HG02840 (cell line): ENCODE measurements around the gene NTSR1.

Experiments used
- ATAC-seq: cut with Tn5 transposase; IDR thresholded peaks from one replicate; pipeline ENCODE4 v1.9.1; 2021; ENCODE audit warnings: mild to moderate bottlenecking, moderate library complexity, moderate number of reproducible peaks; ENCODE audit not compliant: unreplicated experiment, low FRiP score

Gene NTSR1

DNA sequence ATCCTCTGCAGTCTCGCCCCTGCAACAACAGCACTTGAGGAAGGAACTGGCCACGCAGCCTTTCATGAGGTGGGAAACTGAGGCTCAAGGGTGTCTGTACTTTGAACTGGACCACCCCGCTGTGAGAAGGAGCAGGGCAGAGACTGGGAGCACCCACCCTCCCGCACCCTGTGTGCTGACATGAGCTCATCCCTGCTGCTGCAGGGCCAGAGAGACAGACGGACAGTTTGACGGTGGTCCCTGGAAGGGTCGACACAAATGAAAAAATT, 70.7 kb downstream of the NTSR1 start:
- no peak for ATAC-seq

DNA sequence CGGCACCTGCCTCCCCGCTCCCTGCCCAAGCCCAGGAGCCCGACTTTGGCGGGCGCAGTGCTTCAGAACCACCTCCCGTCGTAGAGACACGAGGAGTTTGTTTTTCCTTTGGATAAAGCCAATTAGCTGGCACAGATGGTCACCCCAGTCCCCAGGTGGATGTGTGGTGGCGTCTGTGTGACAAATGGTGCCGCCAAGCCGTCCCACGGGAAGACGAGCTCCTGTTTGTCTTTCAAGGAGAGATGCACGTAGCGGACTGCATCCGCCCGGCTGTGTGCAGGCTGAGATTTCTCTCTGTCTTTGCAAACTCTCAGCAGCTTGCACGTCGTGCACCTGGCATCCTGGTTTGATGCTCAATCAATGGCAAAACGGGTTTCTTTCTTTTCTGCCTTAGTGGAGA, 71.6 kb downstream of the NTSR1 start:
- no peak for ATAC-seq

DNA sequence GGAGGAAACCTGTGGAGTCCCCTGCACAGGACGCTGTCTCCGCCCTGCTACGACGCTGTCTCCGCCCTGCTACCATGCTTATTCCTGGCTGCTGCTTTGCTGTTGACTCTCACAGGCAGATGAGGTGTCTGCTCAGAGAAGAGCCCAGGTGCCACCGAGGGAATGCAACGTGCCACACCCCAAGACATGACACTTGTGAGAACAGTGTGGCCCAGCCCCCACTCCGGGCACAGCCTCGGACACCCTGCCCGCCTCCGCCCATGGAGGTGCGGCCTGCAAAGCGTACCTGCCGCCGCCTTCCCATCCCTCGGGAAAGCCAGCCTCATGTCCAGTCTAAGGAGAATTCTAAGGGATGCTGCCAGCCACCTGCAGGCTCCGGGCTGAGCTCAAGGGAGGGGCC, 72.1 kb downstream of the NTSR1 start:
- ATAC-seq, result no peak

DNA sequence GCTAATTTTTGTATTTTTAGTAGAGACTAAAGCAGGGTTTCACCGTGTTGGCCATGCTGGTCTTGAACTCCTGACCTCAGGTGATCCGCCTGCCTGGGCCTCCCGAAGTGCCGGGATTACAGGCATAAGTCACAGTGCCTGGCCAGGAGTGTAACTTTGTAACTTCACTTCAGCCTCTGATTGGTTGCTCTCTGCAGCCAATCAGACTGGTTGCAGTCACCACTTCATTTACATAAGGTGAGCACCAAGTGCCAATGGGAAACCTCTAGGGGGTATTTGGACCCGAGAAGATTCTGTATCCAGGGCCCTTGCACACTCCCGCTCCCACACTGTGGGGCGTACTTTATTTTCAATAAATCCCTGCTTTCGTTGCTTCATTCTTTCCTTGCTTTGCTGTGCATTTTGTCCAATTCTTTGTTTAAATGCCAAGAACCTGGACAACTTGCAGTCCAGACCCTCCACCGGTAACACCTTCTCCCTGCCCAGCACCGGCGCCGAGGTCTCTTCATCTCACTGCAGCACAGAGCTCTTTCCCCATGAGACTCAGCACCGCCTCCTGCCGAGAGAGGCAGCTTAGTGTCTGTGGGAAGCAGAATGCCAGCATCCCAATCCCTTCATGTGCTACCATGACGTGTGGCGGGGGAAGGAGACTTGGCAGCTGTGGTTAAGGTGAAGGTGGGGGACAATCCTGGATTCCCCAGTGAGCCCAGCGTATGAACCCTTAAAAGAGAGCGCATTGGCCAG, 73.7 kb downstream of the NTSR1 start:
- ATAC-seq, result no peak

DNA sequence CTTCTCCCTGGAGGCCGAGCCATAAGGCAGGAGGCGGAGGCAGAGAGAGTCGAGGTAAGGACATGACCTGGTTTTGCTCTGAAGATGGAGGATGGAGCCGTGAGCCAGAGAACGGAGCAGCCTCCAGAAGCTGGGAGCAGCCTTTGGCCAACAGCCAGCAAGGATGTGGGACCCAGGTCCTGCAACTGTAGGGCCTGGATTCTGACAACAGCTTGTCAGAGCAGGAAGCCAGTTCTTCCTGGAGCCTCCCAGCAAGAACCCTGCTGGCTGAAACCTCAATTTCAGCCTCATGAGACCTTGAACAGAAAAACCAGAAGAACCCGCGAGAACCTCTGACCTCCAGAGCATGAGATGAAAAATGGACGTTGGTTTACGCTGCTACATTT, 74.2 kb downstream of the NTSR1 start:
- no peak for ATAC-seq

GRCh38 chr20:62784497-62784896, 75.9 kb downstream of the NTSR1 start:
- ATAC-seq, result no peak

- ATAC-seq, result no peak
Measured at GRCh38 chr20:62785393-62785792, 76.8 kb downstream of the NTSR1 start.

DNA sequence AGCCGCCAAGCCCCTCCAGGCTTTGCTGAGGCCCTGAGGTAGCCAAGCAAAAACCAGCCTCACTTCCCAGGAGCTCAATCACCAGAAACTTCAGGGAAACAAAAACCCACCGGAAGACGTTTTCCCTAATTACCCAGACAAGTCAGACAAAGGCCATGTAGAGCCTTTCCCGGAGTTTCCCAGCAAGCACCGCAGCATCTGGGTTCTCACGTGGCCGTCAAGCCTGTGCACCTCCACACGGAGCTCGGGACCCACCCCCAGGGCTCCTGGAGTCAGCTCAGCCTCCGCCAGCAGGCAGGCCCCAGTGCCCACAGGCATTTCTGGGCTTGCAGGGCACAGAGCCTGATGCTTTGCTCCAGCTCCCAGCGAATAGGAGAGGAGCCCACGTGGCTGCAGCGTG, 77.5 kb downstream of the NTSR1 start:
- no peak for ATAC-seq

DNA sequence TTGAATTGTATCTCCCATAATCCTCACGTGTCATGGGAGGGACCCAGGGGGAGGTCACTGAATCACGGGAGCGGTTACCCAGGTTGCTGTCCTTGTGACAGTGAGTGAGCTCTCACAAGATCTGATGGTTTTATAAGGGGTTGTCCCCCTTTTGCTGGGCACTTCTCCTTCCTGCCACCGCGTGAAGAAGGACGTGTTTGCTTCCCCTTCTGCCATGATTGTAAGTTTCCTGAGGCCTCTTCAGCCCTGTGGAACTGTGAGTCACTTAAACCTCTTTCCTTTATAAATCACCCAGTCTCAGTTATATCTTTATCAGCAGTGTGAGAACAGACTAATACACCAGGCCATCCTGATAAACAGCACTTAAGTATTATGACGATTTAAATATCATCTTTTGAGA, 78.7 kb downstream of the NTSR1 start:
- ATAC-seq, result no peak

DNA sequence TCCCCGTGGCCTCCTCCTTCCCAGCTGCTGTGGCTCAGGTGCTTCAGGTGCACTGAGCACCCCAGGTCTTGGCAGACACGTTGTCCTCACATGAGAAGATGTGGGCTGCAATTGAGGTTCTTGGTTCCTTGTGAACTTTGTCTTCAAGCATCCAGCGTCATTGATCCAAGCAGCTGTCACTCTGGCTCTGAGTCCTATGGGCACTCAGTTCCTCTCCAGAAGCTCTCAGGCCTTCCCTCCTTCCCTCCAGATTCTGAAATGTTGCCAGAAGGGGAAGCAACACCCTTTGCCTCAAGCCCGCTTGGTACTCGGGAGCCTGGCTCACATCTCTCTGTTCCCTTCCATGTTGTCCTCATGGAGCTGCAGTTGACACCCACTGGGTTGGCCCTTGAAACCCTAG, 79.2 kb downstream of the NTSR1 start:
- ATAC-seq, result no peak

- no peak for ATAC-seq
Measured at GRCh38 chr20:62788607-62789006, 80.0 kb downstream of the NTSR1 start.

DNA sequence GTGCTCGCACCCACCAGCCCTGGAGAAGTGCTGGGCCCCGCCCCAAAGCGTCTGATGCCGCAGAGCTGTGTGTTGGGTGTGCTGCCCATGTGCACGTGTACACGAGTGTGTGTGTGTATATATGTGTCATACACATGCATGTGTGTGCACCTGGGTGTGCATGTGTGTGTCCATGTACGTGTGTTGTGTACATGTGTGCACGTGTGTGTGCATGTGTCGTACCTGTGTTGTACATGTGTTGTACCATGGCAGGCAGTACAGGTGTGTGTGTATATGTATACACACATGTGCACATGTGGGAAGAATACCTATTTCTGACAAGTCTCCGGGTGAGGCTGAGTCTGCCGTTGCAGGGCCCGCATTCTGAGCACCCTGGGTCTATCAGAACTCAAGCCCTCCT, 81.4 kb downstream of the NTSR1 start:
- no peak for ATAC-seq

- no peak for ATAC-seq
Measured at GRCh38 chr20:62791301-62792181, 82.9 kb downstream of the NTSR1 start.

GRCh38 chr20:62792182-62792939, 83.7 kb downstream of the NTSR1 start:
- ATAC-seq, result no peak

DNA sequence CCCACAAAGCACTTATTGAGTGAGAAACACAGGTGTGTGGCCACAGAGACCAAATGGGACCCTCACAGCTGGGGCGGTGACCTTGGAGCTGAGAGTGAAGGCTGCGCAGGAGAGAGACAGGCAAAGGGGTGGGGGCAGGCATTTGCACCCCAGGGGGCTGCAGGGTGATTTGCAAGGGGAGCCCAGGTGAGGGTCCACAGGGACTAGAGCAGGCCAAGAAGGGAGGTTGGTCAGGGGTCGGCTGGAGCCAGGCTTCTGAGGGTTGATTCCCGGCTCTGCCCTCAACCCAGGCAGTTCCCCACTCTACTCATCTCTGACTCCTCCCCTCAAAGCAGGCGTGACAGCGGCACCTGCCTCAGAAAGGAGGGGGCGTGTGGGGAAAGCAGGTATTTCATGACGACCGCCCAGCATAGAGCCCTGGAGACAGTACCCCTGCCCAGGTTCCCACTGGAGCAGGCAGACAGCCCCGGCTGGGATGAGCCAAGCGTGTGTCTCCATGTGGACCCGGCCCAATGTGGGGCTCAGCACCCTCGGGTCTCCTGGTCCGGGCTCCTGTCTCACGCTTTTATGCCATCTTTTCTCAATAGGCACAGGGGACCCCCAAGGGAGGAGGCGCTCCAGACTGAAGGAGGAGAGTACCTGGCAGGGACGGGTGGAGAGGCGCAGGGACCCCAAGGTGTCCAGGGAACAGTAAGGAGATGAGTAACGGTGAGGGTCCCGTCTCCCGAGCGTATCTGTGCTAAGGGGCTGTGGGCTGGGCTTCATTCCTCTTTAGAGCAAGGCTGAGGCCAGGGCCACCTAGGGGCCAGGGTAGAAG, 84.5 kb downstream of the NTSR1 start:
- ATAC-seq, result no peak

DNA sequence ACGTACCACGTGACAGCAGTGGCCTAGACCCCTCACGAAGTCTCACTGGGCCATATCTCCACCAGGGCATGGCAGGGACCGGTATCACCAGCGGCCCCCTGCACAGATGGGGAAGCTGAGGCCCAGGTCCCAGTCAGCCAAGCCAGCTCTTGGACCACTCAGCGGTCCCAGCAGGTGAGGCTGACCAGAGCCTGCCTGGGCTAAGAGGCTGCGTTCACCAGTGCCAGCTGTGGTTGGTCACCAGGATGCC, 85.0 kb downstream of the NTSR1 start:
- no peak for ATAC-seq

DNA sequence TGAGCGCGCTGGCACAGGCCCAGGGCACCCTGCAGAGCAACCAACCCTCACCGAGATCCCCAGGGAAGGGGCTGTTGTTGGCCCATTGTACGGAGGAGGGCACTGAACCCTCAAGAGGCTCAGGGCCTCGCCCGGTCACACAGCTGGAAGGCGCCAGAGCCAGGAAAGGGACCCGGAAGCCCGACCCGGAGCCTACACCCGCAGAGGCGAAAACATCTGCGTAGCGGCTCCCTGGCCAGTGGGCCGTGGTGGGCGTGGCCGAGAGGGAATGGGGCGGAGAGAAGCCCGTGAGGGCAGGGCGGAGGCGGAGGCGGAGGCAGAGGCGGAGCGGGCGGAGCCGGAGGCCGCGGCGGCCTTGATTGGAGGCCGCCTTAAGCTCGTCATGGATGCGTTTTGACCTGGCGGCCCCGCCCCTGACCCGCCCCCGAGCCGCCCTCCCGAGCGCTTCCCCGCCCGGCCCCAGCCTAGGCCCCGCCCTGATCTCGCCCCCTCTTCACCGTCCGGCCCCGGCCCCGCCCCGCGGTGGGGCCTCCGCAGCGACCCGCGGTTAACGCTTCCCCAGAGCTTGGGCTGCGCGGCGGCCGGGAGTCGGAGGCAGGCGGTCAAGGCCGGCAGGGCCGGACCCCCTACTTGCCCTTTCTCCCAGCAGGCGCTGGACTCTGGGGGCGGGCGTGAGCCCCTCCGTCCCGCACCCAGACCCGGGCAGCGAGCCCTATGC, 85.5 kb downstream of the NTSR1 start:
- ATAC-seq, result peak; percentile 62

DNA sequence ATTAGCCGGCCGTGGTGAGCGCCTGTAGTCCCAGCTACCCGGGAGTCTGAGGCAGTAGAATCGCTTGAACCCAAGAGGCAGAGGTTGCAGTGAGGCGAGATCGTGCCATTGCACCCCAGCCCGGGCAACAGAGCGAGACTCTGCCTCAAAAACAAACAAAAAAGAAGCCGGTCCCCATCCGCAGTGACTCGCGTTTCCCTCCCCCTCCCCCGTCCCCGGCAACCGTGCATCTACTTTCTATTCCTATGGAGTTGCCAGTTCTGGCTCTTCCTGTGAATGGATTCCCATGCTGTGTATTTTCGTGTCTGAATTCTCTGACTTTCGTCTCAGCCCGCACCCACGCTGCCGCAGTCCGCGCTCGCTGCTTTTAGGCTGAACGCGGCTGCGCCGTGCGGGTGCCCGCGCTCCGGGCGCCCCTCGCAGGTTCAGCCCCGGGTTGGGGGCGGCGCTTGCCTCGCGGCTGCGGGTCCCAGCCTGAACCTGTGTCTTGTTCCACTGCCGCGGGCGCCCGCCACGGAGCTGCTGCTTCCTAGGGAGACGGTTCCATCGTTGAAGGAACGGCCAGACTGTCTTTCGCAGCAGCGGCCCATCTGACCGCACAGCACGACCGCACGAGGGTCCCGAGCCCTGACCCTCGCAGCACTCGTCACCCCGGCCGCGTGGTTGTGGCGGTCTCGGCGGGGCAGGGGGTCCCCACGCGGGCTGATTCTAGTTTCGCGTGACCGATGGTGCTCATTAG, 86.6 kb downstream of the NTSR1 start:
- ATAC-seq, result no peak

DNA sequence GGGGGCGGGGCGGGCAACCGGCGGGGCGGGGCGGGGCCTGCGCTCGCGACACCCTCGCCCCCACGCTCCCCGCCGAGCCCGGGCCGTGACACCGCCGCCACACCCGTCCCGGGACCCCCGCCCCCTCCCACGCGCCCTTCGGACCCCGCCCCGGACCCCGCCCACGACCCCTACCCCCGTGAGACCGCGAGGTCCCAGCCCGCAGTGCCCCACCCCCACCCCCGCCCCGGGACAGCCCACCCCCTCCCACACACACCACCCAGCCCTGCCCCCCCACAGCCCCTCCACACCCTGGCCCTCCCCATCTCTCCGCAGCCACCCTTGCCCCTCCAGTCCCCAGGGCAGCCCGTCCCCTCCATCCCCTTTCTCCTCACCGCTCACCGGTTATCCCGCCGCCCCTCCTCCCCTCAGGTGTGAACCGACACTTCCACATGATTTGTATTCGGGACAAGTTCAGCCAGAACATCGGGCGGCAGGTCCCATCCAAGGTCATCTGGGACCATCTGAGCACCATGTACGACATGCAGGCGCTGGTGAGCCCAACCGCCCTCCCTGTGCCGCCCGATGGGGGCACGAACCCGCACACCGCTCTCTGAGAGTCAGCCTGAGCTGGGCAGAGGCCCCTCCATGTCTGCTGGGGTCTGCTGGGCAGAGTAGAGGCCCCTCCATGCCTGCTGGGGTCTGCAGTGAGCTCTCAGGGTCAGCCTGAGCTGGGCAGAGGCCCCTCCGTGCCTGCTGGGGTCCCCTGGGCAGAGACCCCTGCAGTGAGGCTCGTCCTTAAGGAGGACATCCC, 88.3 kb downstream of the NTSR1 start:
- ATAC-seq, result no peak
